GM08714 (cell line): ENCODE data around the gene MCCC2.

ENCODE experiments used
- H3K4me3 ChIP-seq: fragments of 200-500 bp; sonication (Bioruptor generic); 2 replicates; pipeline ENCODE4 v1.5.1; 2014; ENCODE audit warnings: mild to moderate bottlenecking, low read length, inconsistent platforms
- ZNF274 ChIP-seq: IDR thresholded peaks from 2 replicates; pipeline ENCODE4 v1.6.1; 2012; ENCODE audit warnings: mild to moderate bottlenecking, low read depth, low read length

MCCC2 gene

DNA sequence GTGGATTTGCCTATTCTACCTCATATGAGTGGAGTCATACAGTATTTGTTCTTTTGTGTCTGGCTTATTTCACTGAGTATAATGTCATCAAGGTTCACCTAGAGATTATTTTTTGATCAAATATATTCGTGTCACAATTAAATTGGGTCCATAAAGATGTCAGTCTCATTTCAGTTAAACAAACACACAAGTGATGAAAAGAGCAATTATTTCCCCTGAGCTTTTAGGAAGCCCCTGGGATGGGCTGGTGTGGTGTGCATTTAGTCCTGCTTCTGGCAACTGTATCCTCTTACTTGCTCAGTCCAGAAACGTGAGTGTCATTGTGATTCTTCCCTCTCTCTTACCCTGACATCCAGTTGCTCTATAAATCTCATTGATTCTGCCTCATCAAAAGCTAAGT, 79.2 kb downstream of the MCCC2 start:
- no peak overlapping the region for H3K4me3 ChIP-seq
- TF ChIP-seq ZNF274, result no peak

- H3K4me3 ChIP-seq, result no peak overlapping the region
- TF ChIP-seq ZNF274, result no peak
Observed at GRCh38 chr5:71677977-71678376, 90.8 kb downstream of the MCCC2 start.

- H3K4me3 ChIP-seq, result no peak overlapping the region
- no peak for TF ChIP-seq ZNF274
Observed at GRCh38 chr5:71679714-71680113, 92.6 kb downstream of the MCCC2 start.

- no peak overlapping the region for H3K4me3 ChIP-seq
- no peak for TF ChIP-seq ZNF274
Observed at GRCh38 chr5:71680510-71680909, 93.4 kb downstream of the MCCC2 start.

DNA sequence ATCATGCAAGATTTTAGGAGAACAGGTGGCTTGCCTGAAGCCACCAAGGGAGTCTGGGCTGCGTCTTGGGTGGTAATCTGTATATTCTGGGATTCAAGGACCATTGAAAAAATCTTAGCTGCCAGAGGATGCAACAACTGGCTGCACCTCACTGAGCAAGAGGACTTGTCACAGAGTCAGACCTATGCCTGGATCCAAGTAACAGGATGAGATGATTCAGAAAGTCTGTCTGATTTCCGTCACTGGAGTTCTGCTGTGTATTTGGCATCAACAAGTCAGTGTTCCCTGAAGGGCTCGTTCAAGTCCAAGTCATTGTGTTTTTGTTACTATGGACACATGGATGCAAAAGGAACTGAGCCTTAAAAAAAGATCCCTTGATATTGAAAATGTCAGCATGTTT, 94.2 kb downstream of the MCCC2 start:
- no peak overlapping the region for H3K4me3 ChIP-seq
- TF ChIP-seq ZNF274, result no peak

DNA sequence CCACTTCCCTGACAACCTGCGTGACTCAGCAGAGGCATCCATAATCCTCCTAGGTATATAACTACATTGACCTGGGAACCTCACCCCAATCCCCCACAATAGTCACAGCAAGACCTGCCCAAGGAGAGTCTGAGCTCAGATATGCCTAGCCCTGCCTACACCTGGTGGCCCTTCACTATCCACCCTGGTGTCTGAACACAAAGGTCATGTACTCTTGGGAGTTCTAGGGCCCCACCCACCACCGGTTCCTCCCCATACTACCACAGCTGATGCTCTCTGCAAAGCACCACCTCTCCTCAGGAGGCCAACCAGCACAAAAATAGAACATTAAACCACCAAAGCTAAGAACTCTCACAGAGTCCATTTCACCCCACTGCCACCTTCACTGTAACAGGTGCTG, 97.2 kb downstream of the MCCC2 start:
- no peak overlapping the region for H3K4me3 ChIP-seq
- no peak for TF ChIP-seq ZNF274

DNA sequence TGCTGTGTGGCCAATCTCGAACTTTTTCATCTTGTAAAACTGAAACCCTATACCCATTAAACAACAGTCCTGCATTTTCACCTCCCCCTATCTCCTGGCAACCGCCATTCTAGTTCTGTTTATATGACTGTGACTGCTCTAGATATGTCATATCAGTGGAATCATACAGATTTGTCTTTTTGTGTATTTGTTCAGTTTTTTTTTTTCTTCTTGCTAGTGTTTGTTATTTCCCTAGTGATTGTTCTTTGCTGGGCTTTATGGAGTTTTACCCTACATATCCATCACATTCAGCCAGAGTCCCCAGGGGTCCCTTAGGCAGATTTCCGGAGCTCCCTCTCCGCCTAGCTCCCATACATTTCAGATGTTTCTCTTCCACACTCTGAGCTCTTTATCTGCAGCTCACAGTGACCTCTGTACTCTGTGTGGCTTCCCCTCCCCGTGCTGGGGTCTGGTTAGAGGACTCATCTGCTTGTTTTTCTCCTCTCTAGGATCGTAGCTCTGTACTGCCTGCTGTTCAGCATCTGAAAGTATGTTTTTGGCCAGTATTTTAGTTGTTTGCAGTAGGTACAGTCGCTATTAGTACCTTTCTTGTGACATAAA, 106.8 kb downstream of the MCCC2 start:
- no peak for TF ChIP-seq ZNF274
- H3K4me3 ChIP-seq, result no peak overlapping the region; the same call in 1 of the 2 replicates

DNA sequence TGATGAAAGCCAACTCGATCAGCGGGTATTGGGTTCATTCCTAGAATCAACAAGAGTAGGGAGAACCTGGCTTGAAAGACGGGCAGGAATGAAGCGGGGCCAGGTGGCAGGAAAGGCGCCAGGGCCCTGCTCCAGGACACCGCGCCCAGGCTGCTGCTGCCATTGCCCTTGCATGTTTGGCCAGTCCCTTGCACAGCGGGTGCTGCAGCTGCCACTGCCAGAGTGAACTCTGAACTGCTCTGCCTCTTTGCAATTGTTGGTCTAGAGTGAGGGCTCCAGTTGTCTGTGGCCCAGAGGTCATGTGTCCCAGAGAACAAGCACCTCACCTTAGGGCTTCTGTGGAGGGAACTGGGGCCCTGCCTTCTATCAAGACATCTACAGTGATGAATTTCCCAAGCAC, 107.9 kb downstream of the MCCC2 start:
- TF ChIP-seq ZNF274, result no peak
- no peak overlapping the region for H3K4me3 ChIP-seq

DNA sequence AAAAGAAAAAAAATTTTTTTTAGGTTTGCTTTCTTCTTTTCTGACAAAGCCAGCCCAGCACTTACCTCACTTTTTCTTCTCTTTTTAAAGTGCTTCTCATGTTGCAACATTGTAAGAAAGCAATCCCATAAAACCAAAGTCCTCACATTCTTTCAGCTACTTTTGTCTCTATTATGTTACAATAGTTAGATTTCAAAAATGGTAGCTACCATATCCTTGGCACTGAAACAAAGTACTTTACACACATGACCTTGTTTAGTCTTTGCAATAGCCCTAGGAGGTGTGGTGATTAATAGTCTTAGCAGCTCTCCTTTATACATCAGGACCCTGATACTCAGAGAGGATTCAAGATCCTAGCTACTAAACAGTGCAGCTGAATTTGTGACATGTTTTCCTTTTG, 108.5 kb downstream of the MCCC2 start:
- TF ChIP-seq ZNF274, result no peak
- H3K4me3 ChIP-seq, result no peak overlapping the region

- TF ChIP-seq ZNF274, result no peak
- no peak overlapping the region for H3K4me3 ChIP-seq
Observed at GRCh38 chr5:71697967-71698366, 110.8 kb downstream of the MCCC2 start.

DNA sequence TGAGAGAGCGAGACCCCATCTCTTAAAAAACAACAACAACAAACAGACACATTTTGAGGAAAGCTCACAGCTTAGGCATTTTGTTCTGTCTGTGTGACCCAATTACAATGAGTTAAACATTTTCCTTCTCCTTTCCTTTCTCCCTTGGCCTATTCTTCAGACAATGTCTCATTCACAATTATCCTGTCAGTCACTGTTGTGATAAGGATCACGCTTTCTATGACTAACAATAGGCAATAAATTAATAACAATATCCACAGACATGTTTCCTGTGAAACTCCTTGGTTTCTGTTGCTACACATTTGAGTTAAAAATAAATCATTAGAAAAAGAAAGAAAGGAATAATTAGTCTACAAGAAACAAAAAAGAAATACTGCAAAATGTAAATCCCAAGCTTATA, 112.1 kb downstream of the MCCC2 start:
- no peak for TF ChIP-seq ZNF274
- no peak overlapping the region for H3K4me3 ChIP-seq

DNA sequence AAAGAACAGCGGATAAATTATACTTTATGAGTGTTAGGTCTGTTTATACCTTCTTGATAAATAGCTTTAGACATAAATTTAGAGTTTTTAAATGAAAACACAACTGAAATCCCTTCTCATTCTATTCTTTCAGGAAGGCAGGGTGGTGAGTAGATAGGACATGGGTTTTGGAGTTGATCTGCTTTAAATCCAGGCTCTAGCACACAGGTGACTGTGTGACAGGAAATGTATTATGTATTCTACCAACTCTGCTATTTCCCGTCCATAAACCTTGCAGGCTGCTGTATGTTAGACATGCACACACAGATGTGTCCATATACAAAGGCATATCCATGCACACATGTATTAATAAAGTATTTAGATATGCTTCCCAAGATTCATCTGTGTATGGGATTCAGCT, 112.6 kb downstream of the MCCC2 start:
- no peak overlapping the region for H3K4me3 ChIP-seq
- no peak for TF ChIP-seq ZNF274

- H3K4me3 ChIP-seq, result no peak overlapping the region
- no peak for TF ChIP-seq ZNF274
Observed at GRCh38 chr5:71700803-71701202, 113.7 kb downstream of the MCCC2 start.

DNA sequence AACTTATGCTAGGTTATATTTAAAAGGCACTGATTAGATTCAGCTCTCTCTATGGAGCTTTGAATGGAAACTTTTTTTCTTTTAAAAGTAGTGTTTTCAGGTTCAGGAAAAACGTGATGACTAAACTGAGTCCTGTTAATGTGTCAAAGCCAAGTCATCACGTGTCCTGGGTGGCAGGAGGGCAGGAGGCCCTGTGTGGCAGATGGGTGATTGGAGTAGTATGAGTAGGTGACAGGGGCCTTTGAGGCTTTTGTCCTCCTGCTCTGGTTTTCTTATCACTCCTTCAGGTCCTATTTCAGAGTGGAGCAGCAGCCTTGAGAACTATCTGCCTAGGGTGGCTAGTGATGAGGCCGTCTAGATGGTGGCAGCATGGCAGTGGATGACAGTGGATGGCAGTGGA, 114.3 kb downstream of the MCCC2 start:
- H3K4me3 ChIP-seq, result no peak overlapping the region
- no peak for TF ChIP-seq ZNF274

DNA sequence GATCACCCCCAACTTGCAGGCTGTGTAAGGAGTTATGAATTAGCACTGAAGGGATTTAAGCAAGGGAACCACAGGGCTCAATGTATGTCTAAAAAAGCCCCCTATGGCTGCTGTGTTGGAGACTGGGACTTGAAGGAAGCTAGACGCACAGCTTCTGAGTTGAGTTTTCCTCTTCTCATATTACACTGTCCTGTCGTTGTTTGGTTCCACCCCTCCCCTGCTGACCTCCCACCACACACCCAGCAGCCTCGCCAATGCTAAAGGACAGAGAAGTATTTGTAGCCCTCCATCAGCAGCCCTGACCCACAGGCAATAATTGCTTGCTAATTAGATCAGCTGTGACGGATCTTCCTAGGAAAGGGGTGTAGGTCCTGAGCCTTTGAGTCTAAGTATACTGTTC, 116.8 kb downstream of the MCCC2 start:
- TF ChIP-seq ZNF274, result no peak
- no peak overlapping the region for H3K4me3 ChIP-seq

GRCh38 chr5:71705421-71705820, 118.3 kb downstream of the MCCC2 start:
- TF ChIP-seq ZNF274, result no peak
- H3K4me3 ChIP-seq, result no peak overlapping the region

- H3K4me3 ChIP-seq, result no peak overlapping the region
- TF ChIP-seq ZNF274, result no peak
Observed at GRCh38 chr5:71706906-71707305, 119.8 kb downstream of the MCCC2 start.
